SIG-M5 treated with dmso at 0.1 percent for 504 hours (cell line): Measurements from ENCODE around the gene ZNF333.
A peak's percentile ranks its signal among the peaks of the same experiment; 100 is the strongest.

Experiments
- DNase-seq: peaks from one replicate; lab custom pipeline; 2025; ENCODE audit not compliant: unreplicated experiment; lab: John Stamatoyannopoulos, UW

The ZNF333 gene

GRCh38 chr19:14689598-14690503 lies at the start of gene ZNF333:
ZNF333 (plus strand) TSS chr19:14690048; CDS start chr19:14693492, 3,444 bp downstream.
- DNase-seq = peak; percentile 87

- DNase-seq = no peak
These were observed 41.3 kb upstream of the ZNF333 start for GRCh38 chr19:14648506-14648905.

- no peak for DNase-seq
These were observed 40.8 kb upstream of the ZNF333 start for GRCh38 chr19:14649020-14649419.

- no peak for DNase-seq
These were observed 39.7 kb upstream of the ZNF333 start for GRCh38 chr19:14650161-14650560.

GRCh38 chr19:14654786-14655560 lies 34.9 kb upstream of the ZNF333 start:
- no peak for DNase-seq

DNA sequence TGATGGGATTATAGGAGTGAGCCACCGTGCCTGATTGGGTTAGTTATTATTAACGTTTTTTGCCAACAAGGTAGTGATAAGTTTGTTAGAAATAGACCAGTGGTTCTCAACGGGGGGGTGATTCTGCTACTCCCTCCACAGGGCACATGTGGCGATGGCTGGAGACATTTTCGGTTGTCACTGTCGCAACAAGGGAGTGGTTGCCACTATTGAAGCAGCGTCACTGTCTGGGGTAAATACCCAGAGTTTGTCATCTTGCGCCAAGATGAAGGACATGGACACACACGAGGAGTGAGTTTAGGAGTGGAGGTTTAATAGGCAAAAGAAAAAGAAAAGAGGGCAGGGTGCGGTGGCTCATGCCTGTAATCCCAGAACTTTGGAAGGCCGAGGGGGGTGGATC lies 34.1 kb upstream of the ZNF333 start:
- no peak for DNase-seq

DNA sequence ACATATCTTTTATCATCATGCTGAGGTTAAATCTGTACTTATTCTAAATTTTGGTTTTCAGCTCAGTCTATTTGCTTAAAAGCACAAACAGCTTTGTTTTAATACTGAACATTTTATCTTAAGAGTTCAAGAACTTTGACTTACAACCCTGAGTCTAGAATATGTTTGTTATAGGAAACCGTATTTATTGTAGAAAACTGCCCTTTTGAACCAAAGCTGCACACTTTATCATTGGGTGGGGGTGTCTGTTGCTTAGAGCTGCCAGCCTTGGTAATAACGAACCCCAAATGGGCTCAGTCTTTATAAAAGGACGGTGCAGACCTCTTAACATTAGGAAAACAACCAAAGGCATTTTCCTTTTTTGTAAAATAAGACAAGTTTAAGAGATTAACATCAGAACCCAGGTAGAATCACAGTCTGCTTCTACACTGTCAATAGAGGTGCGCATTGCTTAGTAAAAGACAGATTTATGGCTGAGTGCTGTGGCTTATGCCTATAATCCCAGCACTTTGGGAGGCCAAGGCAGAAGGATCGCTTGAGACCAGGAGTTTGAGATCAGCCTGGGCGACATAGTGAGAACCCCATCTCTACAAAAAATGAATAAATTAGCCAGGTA lies 29.9 kb upstream of the ZNF333 start:
- no peak for DNase-seq

DNA sequence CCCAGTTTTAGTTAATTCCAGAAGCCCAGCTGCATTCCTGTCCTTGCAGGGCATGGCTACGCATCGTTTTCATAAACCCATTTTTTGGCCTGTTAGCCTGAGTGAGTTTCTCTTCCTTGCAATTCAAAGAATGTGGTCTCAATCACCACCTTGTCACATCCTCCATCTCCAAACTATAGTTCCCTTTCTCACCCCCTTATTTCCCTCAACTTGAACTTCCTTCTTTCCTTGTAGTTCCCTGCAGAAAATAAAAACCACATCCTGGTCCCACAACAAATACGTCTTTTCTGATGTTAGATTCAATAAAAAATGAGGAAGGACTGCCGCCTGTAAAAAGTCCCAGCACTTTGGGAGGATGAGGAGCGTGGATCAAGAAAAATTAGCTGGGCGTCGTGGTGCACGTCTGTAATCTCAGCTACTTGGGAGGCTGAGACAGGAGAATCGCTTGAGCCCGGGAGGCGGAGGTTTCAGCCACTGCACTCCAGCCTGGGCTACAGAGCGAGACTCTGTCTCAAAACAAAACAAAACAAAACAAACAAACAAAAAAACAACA lies 28.4 kb upstream of the ZNF333 start:
- peak; percentile 77 for DNase-seq

DNA sequence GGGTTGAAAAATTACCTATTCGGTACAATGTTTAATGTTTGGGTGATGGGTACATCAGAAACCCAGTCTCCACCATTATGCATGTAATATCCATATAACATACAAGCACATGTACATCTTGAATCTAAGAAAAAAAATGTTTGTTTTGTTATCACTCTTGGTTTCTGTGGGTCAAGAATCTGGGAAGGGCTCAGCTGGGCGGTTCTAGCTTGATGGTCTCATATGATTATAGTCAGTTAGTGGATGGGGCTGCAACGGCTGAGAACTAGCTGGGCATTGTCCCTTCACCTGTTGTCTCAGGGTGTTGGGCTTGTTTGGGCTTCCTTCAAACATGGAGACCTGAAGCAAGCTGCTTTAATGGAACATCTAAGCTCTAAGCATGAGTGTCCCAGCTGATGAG lies 19.9 kb upstream of the ZNF333 start:
- DNase-seq = no peak

GRCh38 chr19:14670408-14670807 lies 19.4 kb upstream of the ZNF333 start:
- no peak for DNase-seq

GRCh38 chr19:14672188-14672872 lies 17.5 kb upstream of the ZNF333 start:
- DNase-seq = peak; percentile 85

DNA sequence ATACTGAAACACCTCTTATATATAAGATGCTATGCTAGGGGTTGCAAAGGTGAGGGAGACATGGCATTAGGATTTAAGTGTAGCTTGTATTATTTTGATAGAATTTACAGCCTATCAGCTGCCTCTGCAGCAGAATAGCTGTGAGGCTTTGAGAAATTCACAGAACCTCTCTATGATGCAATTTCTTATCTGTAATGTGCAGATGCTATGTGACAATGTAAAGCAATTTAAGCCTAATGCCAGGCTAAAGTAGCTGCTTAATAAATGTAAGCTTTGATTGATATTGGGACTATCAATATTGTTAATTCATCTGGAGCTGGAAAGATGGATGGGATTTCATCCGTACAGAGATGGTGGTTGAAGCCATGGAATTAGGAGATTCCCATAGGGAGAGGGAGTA lies 16.8 kb upstream of the ZNF333 start:
- no peak for DNase-seq

GRCh38 chr19:14674764-14675163 lies 15.1 kb upstream of the ZNF333 start, which contains the start of gene ADGRE3:
ADGRE3 (minus strand) TSS chr19:14674844; CDS start chr19:14674770, 74 bp downstream.
- DNase-seq = peak; percentile 79

DNA sequence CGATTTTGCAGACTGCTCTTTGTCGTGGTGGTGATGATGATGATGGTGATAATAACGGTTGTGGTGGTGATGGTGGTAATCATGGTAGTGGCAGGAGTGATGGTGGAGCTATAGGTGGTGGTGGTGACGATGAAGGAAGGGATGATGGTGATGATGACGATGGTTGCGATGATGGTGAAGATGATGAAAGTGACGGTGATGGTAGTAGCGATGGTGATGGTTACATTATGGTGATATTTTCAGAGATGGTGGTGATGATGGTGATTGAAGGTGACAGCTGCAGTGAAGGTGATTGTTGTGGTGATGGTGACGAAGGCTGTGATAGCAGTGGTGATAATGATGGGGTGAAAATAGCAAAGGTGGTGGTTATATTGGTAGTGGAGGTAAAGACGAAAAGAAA lies 13.1 kb upstream of the ZNF333 start:
- no peak for DNase-seq

DNA sequence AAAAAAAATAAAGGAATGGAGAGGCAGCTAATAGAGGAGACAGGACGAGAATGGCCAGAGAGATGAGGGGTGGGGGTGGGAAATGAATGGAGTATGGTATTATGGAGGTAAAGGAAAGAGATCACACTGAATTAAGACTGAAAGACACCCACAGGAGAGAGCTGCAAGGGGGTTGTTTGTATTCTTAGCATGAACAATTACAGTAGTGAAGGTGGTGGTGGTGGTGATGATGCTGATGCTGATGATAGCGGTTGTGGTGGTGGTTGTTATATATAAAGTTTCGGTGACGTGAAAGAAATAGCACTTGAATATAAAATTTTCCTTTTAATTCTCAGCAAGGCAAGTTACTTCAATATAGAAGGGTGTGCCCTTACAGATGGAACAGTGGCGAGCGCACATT lies 12.4 kb upstream of the ZNF333 start:
- no peak for DNase-seq

GRCh38 chr19:14678199-14678598 lies 11.6 kb upstream of the ZNF333 start:
- DNase-seq = no peak

DNA sequence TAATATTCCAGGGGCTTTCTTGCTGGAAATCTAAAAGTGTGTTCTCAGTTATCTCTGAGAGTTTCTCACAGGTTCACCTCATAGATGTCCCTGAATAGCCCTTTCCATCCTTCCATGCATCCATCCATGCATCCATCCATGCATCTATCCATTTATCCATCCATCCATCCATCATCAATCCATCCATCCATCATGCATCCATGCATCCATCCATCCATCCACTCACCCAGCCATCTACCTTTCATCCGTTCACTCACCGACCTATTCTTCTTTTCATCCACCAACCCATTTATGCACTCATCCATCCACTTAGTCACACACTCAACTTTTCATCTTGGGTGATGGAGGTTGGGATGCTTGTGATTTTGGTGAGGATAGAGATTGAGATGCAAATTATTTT lies 7.8 kb upstream of the ZNF333 start:
- no peak for DNase-seq

DNA sequence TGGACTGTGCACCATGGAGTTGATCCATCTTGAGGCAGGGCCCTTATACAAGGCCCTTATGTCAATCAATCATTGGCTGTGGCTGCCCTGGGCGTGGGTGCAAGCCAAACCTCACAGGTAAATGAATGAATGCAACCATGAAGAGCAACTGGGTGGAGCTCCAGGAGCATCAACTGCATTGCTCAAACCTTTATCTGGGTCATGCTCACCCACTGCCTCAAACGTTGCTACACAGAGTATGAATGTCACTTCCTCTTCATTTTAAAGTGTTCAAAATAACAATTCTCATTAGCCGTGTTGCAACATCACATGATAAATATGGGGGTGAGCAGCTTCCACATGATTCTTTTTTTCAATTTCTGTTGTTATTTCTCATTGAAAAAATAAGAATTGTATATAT lies 6.4 kb upstream of the ZNF333 start:
- peak; percentile 86 for DNase-seq

DNA sequence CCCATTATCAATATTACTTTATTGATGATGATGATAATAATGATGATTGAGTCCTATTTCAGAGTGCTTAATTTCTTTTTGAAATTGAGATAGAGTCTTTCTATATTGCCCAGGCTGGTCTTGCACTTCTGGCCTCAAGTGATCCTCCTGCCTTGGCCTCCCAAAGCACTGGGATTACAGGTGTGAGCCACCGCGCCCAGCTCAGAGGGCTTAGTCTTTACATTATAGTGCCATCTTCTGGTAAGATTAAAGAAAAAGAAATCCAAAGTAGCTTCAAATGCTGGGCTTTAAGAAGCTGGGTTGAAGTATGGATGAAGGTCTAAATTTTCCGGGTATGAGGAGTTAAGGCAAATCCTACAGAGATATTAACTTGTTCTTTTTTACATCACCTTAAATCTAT lies 3.4 kb upstream of the ZNF333 start:
- DNase-seq = peak; percentile 39

GRCh38 chr19:14694641-14695266 lies 4.9 kb downstream of the ZNF333 start:
- DNase-seq = no peak
